Activated CD8-positive, alpha-beta memory T cell treated with anti-CD3 and anti-CD28 coated beads, Interleukin-2, amount 50 U/mL, for 48 hours (primary cell): ENCODE measurements around the gene NCMAP.
"Not testable (repeated sequence)": the region's sequence is repeated elsewhere in the genome, so short reads cannot be mapped to it uniquely, and the experiment has no call there.

Experiments
- DNase-seq: peaks from one replicate; pipeline ENCODE4 v3.0.0-alpha.2; 2020

Gene NCMAP, protein sequence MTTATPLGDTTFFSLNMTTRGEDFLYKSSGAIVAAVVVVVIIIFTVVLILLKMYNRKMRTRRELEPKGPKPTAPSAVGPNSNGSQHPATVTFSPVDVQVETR

DNA sequence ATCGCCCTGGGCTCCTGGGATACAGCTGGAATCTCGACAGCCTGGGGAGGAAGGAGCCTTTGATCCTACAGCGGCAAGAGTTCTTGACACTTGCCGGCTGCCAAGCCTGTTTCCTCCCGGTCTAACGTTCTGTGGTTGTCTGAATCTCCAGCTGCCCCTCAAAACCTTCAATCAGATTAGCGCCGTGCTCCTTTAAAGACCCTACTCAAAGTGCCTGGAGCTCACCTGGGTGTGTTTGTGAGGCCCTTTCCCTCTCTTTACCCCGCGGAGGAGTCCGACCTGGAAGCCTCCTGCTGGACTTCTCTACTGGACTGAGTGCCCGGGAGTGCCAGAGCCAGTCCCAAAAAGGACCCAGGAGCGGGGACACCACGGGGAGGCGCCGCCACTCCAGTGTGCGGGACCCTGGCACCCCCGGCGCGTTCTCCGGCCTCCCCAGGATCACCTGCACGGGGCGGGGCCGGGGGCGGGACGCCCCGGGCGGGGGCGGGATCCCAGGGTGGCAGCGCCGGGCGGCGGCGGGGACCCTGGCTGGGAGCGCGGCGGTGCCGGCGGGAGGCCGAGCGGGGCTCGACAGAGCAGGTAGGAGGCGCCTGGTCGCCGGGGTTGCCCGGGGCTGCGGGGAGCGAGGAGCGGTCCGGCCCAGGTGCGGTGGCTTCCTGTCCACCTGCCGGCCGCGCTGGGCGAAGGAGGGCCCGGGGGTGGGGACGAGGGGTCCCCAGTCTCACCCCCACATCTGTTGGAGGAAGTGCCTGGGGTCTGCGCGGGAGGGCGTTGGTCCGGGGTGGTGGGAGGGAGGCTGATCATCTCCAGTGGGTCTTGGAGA, at the start of gene NCMAP:
Gene NCMAP, plus strand, starts transcription at position 497 of the 823 bp plus-strand sequence. CDS start 39,344 bp downstream, outside the sequence.
- DNase-seq = peak; percentile 65

DNA sequence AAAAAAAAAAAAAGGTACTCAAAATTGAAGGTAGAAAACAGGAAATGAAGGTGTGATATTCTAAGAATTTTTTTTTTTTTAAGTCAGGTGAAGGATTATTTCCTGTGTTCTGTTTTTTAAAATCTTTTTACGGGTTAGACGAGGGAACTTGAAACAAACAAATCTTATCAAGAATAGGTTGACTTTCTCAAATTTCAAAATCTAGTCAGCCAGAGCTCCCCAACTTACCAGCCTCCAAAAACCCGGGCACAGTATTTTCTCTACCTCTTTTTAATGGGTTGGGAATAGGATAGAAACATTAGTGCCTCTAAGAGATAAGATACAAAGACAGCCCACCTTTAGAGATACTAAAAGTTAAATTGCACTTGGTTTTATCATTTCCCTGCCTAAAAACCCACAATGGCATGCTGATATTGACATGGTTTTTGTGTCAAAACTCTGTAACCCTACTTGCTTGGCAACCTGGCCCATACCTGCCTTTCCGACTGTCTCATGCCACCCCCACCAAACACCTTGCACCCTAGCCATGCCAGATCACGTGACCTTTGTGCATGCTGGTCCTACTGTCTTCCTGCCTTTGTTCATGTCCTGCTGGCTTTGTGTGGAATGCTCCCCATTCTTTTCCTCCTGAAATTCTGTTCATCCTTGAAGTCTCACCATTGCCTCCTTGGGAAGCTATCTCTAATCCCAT, 49.1 kb upstream of the NCMAP start:
- DNase-seq = no peak

DNA sequence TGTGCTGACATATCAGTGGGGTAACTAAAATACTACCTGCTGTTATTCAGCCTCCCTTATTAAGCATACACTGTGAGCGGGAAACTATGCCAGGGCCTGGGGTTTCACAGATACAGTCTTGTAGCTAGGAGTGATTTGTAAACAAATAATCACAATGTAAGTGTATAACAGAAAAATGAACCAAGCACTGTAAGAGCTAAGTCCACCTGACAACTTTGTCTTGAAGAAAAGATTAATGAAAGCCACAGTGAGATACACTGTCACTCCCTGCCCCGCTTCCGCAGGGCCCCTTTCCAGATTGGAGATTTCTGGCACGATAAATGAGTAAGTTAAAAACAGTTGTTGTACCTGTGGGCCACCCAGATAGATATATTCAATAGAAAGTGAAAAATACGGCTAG, 48.5 kb upstream of the NCMAP start:
- no peak for DNase-seq

DNA sequence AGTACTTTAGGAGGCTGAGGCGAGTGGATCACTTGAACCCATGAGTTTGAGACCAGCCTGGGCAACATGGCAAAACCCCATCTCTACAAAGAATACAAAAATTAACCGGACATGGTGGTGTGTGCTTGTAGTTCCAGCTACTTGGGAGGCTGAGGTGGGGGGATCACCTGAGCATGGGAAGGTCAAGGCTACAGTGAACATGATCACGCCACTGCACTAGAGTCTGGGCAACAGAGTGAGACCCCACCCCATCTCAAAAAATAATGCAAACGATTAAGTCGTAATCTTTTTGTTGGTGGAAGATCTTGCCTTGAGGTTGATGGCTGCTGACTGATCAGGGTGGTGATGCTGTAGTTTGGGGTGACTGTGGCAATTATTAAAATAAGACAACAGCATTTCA, 47.0 kb upstream of the NCMAP start:
- DNase-seq = no peak

DNA sequence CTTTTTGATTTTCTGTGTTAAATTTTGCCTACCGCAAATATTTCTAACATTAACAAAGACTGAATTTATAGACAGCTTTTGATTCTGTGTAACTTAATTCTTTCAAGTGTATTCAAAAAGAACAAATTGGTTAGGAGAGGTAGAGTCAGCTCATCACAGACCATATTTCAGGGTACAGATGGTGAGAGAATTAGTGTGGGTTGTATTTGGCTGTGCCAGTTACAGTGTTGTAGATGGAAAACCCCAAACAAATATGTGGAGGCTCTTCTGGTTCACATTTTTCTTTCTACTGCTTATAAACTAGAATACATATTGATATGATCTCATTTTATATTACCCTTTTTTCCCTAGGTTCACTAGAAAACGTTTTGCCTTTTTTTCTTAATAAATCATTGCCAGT, 42.2 kb upstream of the NCMAP start:
- DNase-seq = no peak

DNA sequence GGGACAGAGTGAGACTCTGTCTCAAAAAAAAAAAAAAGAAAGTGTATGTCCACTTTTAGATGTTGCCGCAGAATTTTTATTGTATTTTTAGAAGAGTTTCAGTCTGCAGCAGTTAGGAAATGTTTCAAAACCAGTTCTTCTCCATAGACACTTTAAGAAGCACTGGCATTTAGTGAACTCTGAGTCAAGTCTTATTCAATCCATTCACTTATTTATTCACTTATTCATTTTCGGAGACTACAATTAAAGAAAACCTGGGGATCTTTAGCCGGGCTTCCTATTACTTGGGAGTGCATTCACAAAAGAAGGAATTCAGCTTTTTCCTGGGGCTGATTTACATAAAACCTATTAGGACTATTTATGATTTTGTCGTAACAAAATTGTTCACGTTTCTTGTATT, 40.9 kb upstream of the NCMAP start:
- DNase-seq = no peak

DNA sequence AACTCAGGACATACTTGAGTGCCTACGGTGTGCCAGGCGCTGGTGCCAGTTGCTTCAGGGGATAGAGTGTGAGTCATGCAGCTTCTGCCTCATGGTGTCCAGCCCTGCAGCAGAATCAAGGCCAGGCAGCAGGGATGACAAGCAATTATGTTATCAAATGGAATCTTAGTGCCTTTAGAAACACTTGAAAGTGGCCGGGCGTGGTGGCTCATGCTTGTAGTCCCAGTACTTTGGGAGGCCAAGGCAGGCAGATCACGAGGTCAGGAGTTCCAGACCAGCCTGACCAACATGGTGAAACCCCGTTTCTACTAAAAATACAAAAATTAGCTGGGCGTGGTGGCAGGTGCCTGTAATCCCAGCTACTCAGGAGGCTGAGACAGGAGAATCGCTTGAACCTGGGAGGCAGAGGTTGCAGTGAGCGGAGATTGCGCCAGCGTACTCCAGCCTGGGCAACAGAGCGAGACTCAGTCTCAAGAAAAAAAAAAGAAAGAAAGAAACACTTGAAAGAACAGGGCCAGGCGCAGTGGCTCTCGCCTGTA, 40.1 kb upstream of the NCMAP start:
- DNase-seq = not testable (repeated sequence)

DNA sequence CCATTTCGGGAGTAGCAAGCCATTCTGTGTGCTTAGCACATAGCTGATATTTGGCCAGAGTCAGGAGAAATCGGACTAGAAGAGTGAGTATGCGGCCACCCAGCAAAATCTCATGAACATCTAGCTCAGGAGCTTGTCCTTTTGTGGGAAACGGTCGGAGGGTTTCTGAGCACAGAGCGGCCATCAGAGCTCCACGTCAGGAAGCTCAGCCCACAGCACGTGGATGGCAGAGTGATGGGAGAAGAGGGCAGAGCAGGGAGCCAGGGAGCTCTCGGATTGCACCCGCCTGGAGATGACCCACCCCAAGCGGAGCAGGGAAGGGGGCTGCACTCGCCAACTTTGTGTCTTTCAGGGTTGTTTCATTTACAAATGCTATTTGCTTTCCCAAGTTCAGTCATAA, 39.4 kb upstream of the NCMAP start:
- DNase-seq = no peak

DNA sequence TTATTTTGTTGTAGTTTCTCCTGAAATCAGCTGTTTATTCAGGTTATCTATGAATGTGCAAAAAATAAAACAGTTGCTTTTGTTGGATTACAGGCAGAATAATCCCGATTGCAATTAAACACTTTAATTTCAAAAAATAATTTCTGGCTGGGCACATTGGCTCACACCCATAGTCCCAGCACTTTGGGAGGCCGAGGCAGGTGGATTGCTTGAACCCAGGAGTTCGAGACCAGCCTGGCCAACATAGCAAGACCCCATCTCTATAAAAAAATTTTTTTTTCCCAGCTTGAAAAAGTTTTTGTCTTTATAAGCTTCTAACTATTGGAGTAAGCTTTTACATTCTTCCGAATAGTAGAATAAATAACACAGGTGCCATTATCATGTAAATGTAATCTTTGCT, 38.0 kb upstream of the NCMAP start:
- no peak for DNase-seq

DNA sequence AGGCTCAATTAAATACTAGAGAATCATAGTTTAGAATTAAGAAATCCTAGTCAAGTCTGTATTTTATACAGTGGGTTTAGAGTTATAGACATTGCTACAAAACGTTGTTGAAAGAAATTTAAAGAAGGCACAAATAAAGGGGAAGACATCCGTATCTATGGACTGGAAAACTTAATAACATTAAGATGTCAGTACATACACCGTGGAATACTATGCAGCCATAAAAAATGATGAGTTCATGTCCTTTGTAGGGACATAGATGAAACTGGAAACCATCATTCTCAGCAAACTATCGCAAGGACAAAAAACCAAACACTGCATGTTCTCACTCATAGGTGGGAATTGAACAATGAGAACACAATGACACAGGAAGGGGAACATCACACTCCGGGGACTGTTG, 35.6 kb upstream of the NCMAP start:
- DNase-seq = not testable (repeated sequence)

DNA sequence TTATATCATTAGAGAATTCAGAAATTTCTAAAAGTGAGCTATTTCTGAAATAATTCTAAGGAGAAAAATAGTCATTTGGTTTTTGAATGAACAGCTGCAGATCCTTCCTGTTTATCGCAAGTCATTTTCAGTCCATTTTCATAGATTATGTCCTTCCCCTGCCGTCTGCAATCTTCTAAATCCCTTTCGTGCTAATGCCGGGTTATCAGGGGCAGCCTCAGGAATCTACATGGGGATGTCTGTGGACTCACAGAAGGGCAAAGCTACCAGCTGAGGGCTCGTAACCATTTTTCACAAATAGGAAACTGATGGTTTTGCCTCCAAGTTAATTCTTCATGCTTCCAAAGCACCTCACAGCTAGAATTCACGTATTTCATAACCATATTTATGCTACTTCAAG, 30.3 kb upstream of the NCMAP start:
- DNase-seq = no peak

DNA sequence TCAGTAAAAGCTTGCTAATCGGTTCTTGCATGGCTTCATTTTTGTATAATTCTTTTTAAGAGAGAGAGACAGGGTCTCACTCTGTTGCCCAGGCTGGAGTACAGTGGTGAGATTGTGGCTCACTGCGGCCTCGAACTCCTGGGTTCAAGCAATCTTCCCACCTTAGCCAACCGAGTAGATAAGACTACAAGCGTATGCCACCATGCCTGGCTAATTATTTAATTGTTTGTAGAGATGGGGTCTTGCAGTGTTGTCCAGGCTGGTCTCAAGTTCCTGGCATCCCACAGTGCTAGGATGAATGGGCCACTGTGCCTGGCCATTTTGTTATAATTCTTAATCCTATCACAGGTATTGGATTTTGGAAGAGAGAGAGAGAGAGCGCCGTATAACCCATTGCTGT, 29.8 kb upstream of the NCMAP start:
- DNase-seq = no peak

DNA sequence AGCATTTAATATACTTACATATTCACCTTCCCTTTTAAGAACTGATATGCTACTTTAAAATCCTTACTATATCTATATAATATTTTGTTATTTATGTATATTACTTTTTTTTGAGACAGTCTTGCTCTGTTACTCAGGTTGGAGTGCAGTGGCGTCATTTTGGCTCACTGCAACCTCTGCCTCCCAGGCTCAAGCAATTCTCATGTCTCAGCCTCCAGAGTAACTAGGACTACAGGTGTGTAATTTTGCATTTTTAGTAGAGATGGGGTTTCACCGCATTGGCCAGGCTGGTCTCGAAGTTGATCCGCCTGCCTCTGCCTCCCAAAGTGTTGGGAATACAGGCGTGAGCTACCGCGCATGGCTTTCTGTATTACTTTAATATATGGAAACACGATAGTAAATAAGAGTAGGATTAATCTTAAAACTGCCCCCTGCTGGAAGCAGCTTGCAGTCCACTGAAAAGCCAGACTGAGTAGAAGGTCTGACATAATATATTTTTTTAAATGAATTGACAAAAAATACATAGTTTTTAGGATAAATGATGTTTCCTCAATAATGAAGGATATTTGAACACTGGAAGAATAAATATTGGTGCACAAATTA, 28.8 kb upstream of the NCMAP start:
- DNase-seq = no peak

DNA sequence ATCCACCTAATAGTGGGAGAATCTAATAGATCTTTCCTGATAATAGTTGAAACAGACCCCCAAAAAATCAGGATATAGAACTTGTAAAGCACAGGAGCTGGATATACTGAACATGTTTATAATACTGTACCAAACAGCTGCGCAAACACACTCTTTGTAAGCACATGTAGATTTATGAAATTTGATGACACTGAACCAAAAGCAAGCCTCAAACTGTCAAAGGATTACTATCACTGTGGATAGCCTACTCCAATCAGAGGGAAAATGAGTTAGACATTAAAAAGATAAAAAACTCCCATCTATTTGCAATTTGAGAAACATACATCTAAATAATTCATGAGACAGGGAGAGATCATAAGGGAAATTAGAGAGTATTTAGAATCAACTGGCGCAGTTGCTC, 27.1 kb upstream of the NCMAP start:
- DNase-seq = no peak

DNA sequence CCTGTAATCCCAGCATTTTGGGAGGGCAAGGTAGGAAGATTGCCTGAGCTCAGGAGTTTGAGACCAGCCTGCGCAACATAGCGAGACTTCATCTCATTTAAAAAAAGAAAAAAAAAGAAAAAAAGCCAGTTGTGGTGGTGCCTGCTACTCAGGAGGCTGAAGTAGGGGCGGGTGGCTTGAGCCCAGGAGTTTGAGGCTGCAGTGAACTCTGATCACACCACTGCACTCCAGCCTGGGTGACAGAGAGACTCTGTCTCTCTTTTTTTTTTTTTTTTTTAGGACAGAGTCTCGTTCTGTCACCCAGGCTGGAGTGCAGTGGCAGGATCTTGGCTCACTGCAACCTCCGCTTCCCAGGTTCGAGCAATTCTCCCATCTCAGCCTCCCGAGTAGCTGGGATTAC, 26.6 kb upstream of the NCMAP start:
- DNase-seq = not testable (repeated sequence)

DNA sequence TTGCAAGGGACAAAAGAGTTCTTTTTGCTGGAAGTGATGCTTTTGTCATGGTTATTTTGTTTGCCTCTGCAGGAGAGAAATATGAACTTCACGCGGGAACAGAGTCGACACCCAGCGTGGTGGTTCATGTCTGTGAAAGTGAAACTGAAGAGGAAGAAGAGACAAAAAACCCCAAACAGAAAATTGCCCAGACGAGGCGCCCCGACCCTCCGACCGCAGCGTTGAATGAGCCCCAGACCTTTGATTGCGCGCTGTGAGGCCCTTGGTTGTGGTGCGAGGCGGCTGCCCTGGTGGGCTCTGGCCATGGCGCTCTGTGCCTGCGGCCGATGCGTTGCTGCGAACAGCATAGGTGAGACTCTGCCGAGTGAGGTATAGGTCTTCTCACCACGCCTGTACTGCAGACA, 20.9 kb upstream of the NCMAP start:
- peak; percentile 83 for DNase-seq

DNA sequence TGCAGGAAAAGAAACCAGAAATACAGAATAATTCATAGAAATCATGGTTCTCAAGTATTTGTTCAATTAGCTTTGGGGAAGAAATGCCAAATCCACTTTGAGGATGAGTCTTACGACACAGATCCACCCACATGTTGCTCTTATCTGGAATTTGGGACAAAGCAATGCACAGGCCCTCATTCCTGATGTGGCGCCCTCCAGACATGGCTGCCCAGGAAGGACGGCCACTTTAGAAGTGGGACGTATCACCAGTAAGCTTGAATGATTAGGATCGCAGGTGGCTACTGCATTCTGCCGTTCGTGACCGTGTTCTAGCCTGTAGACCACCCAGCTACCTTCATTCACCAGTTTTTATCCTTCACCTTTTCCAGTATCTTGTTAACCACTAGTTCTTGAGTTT, 20.1 kb upstream of the NCMAP start:
- no peak for DNase-seq

DNA sequence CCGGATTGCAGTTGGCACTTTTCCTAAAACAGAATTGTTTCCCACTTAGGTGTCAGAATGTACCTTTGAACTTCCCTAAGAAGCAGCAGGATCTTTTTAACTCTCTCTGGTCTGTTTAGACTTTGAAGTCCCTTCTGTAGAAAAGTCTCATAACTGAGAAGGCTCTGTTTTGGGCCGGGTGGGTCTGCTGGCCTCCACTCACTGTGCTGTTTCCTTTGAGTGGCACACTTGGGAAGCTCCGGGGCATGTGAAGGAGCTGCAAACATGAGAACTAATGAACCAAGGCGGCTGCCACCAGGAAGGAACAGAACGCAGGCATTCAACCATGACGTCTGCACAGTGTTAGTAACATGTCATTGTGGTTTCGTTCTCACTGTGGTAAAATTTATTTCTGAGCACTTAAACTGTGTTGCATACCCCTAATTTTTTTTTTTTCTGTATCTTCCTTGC, 19.5 kb upstream of the NCMAP start:
- DNase-seq = peak; percentile 80

DNA sequence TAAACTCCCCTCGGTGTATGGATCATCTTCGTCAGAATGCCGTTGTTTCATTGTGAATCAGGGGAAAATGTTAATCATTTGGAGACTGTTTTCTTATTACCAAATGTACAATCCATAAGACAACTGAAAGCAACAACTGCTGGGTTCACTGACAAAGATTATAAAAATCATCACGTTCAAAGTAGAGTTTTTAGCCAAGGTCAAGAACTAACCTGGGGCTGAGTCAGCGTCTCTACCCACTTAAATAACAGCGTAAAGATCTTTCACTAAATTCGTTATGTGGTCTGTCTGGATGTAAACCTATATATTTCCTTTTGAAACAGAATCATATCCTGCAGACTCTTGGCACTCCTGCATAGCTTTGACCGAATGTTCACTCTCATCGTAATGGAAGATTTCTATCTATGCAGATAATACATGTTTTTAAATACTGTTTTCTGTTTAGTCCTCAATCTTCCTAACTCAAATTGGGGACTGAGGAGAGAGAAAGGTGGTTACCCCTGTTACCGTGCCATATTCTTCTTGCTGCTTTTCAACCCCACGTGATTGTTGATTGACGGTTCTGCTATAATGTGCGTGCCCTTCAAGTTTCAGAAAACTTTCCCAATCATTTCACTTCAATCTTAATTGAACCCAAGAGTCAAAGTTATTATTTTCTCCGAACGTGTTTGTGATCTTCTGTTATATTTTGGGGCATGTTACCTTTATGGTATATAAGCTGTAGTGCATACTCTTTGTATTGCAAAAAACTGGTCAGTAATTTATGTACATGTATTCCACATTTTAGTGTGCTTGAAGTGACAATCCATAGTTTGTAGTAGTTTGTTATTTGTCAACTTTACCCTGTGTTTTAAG, 15.6 kb upstream of the NCMAP start:
- DNase-seq = no peak

DNA sequence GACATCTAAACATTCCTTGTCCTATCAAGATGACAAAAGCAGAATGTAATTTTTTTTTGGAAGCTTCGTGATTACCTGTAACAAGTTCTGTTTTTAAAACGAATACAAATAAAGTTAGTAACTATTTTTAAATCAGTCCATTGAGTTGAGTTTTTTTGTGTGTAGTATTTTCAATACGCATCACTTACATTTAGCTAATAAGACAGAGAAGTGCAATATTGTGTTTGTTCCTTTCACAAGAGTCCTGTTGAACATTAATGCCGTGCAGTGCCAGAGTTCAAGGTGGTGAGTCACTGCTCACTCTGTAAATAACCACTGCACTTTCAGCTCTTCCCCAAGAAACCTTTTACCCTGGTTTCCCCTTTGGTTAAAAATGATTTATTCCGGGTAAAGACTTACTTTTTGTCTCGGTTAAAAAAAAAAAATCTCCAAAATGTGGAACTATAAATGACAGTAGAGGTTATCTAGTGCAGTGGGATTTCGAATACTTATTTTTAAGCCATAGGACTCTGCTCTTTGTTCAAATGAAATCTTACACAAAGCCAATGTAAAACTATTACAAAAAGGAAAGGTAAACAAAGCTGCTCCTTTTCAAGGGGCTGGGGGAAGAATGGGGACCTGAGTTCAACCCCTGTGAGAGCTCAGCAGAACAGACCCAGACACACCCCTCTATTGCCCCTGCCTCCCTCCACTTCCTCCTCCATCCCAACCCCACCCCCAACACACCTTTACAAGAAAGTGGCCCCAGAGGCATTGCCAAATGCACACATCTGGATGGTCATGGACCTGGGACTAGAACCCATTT, 14.8 kb upstream of the NCMAP start:
- DNase-seq = no peak

DNA sequence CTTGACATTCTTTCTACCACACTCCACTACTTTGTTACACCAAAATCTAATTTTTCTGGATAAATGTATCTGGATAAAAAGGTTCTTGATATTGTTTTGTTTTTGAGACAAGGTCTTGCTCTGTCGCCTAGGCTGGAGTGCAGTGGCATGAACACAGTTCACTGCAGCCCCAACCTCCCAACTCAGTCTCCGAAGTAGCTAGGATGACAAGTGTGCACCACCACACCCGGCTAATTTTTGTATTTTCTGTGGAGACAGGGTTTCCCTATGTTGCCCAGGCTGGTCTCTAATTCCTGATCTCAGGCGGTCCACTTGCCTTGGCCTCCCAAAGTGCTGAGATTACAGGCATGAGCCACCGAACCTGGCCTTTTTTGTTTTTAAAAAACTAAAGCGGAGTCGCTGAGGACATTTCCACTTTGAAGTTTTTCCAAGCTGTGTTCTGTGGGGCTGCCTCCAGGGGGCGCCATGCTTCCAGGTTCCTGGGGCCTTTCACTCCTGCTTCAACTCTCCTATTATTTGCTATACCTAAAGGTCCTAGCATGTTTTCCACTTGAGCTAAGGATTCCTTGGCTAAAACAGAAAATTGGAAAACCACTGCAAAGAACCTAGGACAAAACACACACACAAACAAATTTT, 14.1 kb upstream of the NCMAP start:
- DNase-seq = peak; percentile 73
